SK-N-SH (cell line): ENCODE data around the gene GOLM1. TPM values are rescaled to one million over a fixed set of nuclear protein-coding genes. Genes with fewer than 3 reads are reported as not detected.

Source experiments
- CTCF ChIA-PET: fragments of 300-600, 350-600 bp; formaldehyde crosslinking; extraction: SDS; loops from one replicate; lab custom pipeline; 2021; lab: Yijun Ruan, JAX
- POLR2A ChIA-PET: fragments of 350-600 bp; sonication (Branson Sonifier 250); formaldehyde crosslinking; extraction: SDS; loops from one replicate; lab custom pipeline; 2020; ENCODE audit warnings: antibody characterized with exemption, inconsistent platforms; lab: Yijun Ruan, JAX
- DNase-seq: peaks from one replicate; pipeline ENCODE4 v3.0.0; 2012
- H2AFZ ChIP-seq: fragments of 200-600 bp; sonication (generic); 2 replicates; pipeline ENCODE4 v1.8.1; 2016; ENCODE audit warnings: antibody characterized with exemption, mild to moderate bottlenecking, low read depth
- H3F3A ChIP-seq: fragments of 200-600 bp; sonication (generic); replicated peaks from 2 replicates; pipeline ENCODE3; 2016; ENCODE audit warnings: antibody characterized with exemption, mild to moderate bottlenecking; ENCODE audit not compliant: insufficient read depth
- H3K27ac ChIP-seq, 2 experiments: fragments of 200-500 bp in 1 of 2; fragments of 200-600 bp in 1 of 2; sonication (Bioruptor generic) in 1 of 2; sonication (generic), shearing (Covaris generic) in 1 of 2; 2 replicates each; pipeline versions ENCODE4 v1.5.1 to v1.6.1; 2014 to 2016; ENCODE audit warnings: low read depth in 2 of 2, inconsistent platforms in 1 of 2, low read length in 1 of 2, mild to moderate bottlenecking in 1 of 2, mixed read lengths in 1 of 2
- H3K27me3 ChIP-seq: fragments of 200-600 bp; sonication (generic), shearing (Covaris generic); 2 replicates; pipeline ENCODE4 v1.6.1; 2016; ENCODE audit warnings: mixed run types; ENCODE audit not compliant: insufficient read depth
- H3K36me3 ChIP-seq, 2 experiments: fragments of 200-500 bp in 1 of 2; fragments of 200-600 bp in 1 of 2; sonication (Bioruptor generic) in 1 of 2; sonication (generic) in 1 of 2; replicated peaks in 1 of 2; 2 replicates each; pipeline versions ENCODE3 to v1.5.1; 2014 to 2016; ENCODE audit warnings: low read length in 1 of 2, mild to moderate bottlenecking in 1 of 2; ENCODE audit not compliant: insufficient read depth in 2 of 2, control insufficient read depth in 1 of 2
- H3K4me1 ChIP-seq, 2 experiments: fragments of 200-500 bp in 1 of 2; fragments of 200-600 bp in 1 of 2; sonication (Bioruptor generic) in 1 of 2; sonication (generic), shearing (Covaris generic) in 1 of 2; 2 replicates each; pipeline versions ENCODE4 v1.5.1 to v1.6.1; 2014 to 2016; ENCODE audit warnings: low read depth in 1 of 2, low read length in 1 of 2, mixed run types in 1 of 2; ENCODE audit not compliant: insufficient read depth in 2 of 2, control insufficient read depth in 1 of 2
- H3K4me2 ChIP-seq: fragments of 200-600 bp; sonication (generic), shearing (Covaris generic); 2 replicates; pipeline ENCODE4 v1.6.1; 2017; ENCODE audit warnings: mixed run types
- H3K4me3 ChIP-seq, 2 experiments: fragments of 200-500 bp in 1 of 2; fragments of 200-600 bp in 1 of 2; sonication (Bioruptor generic) in 1 of 2; sonication (generic), shearing (Covaris generic) in 1 of 2; 2 replicates each; pipeline versions ENCODE4 v1.5.1 to v1.8.1; 2014 to 2016; ENCODE audit warnings: low read depth in 2 of 2, inconsistent platforms in 1 of 2, low read length in 1 of 2, mild to moderate bottlenecking in 1 of 2, mixed read lengths in 1 of 2, moderate library complexity in 1 of 2
- H3K79me2 ChIP-seq: fragments of 200-600 bp; sonication (generic); 2 replicates; pipeline ENCODE4 v1.8.1; 2017; ENCODE audit warnings: mild to moderate bottlenecking; ENCODE audit not compliant: insufficient read depth
- H3K9ac ChIP-seq: fragments of 200-600 bp; sonication (generic); 2 replicates; pipeline ENCODE4 v1.6.1; 2017; ENCODE audit warnings: mixed run types
- H3K9me2 ChIP-seq: fragments of 200-600 bp; sonication (generic); 2 replicates; pipeline ENCODE4 v1.6.1; 2017; ENCODE audit warnings: mixed run types
- H3K9me3 ChIP-seq: fragments of 200-600 bp; sonication (generic); 2 replicates; pipeline ENCODE4 v1.6.1; 2017; ENCODE audit warnings: mixed run types, mild to moderate bottlenecking, moderate library complexity
- H4K20me1 ChIP-seq: fragments of 200-600 bp; sonication (generic); 2 replicates; pipeline ENCODE4 v1.6.1; 2017; ENCODE audit warnings: mild to moderate bottlenecking, mixed run types; ENCODE audit not compliant: insufficient read depth
- ELF1 ChIP-seq: IDR thresholded peaks from 2 replicates; pipeline ENCODE4 v1.4.0; 2012
- FOSL2 ChIP-seq: IDR thresholded peaks from 2 replicates; pipeline ENCODE4 v1.4.0; 2012; ENCODE audit warnings: low read depth, mild to moderate bottlenecking, moderate library complexity, borderline replicate concordance
- FOXM1 ChIP-seq: IDR thresholded peaks from 2 replicates; pipeline ENCODE4 v1.4.0; 2012; ENCODE audit warnings: low read depth, mild to moderate bottlenecking
- GATA2 ChIP-seq: sonication (generic); formaldehyde crosslinking; IDR thresholded peaks from 2 replicates; pipeline ENCODE4 v1.5.0; 2020; ENCODE audit warnings: mild to moderate bottlenecking, missing genetic modification reagents
- JUND ChIP-seq: IDR thresholded peaks from 2 replicates; pipeline ENCODE4 v1.4.0; 2012
- NFIC ChIP-seq: IDR thresholded peaks from 2 replicates; pipeline ENCODE4 v1.4.0; 2012; ENCODE audit warnings: borderline replicate concordance
- POLR2AphosphoS5 ChIP-seq: IDR thresholded peaks from 2 replicates; pipeline ENCODE4 v1.6.1; 2012; ENCODE audit warnings: low read depth, low read length
- RAD21 ChIP-seq: IDR thresholded peaks from 2 replicates; pipeline ENCODE4 v1.6.1; 2012; ENCODE audit warnings: mild to moderate bottlenecking, low read length
- RCOR1 ChIP-seq: fragments of 150-350 bp; IDR thresholded peaks from 2 replicates; pipeline ENCODE4 v1.6.1; 2017; ENCODE audit warnings: antibody characterized with exemption, low read length
- RFX5 ChIP-seq: IDR thresholded peaks from 2 replicates; pipeline ENCODE4 v1.6.1; 2012; ENCODE audit warnings: mild to moderate bottlenecking, improper control_type of control experiment, low read length
- TAF1 ChIP-seq: IDR thresholded peaks from 2 replicates; pipeline ENCODE4 v1.6.1; 2012; ENCODE audit warnings: low read depth, mild to moderate bottlenecking, low read length, moderate library complexity, borderline replicate concordance
- USF1 ChIP-seq: IDR thresholded peaks from 2 replicates; pipeline ENCODE4 v1.4.0; 2012; ENCODE audit warnings: low read depth, borderline replicate concordance
- WGBS: methylation state at CpG from one replicate; pipeline ENCODE4 v1.1.6; 2017; ENCODE audit warnings: low lambda C conversion rate; 5-methylcytosine and 5-hydroxymethylcytosine counted together
- polyA plus RNA-seq, 3 experiments: library from polyadenylated mRNA; depleted of rRNA; stranded (reverse); fragments of >200 nt; gene quantifications; 2 replicates each; pipeline ENCODE4 v1.2.3, GENCODE V29; 2012

The GOLM1 gene
- polyA plus RNA-seq, 1 of the 3 experiments (the other 2 are of a cell fraction), result 69.8 TPM

GRCh38 chr9:86047361-86047760 is 52.0 kb downstream of the GOLM1 start:
- no peak overlapping the region for H3K4me2 ChIP-seq
- TF ChIP-seq RFX5 (no peak), FOXM1 (no peak), FOSL2 (no peak), JUND (no peak), USF1 (no peak), RAD21 (no peak), RCOR1 (no peak)
- POLR2A ChIA-PET, result no interaction called here
- H3K4me1 ChIP-seq, result peaks cover 0 to 15% of the 10 kb centered on the region in 2 experiments; a peak in 1 of 4 replicates
- H3K27me3 ChIP-seq, result no peaks in the 10 kb centered on the region
- H3K9ac ChIP-seq, result no peak overlapping the region
- no peaks in the 10 kb centered on the region for H3K79me2 ChIP-seq
- H3F3A ChIP-seq, result no peaks in the 10 kb centered on the region
- no peak overlapping the region for H2AFZ ChIP-seq
- no peaks in the 10 kb centered on the region for H3K9me3 ChIP-seq
- peak overlapping the region in 1 of 2 experiments; percentile 44; a peak in 1 of 4 replicates for H3K27ac ChIP-seq
- H3K36me3 ChIP-seq, result peaks cover 0 to 10% of the 10 kb centered on the region in 2 experiments
- 95% methylated on average over 12 of the region's 13 CpGs for WGBS
- DNase-seq, result no peak
- H3K4me3 ChIP-seq, result no peak overlapping the region
- H4K20me1 ChIP-seq, result no peaks in the 10 kb centered on the region
- CTCF ChIA-PET, result interaction anchor here (1.7 kb wide), 1 partner anchor 11 kb away, joined by 5 read pairs; no protein-coding TSS in a partner anchor
- H3K9me2 ChIP-seq, result no peaks in the 10 kb centered on the region

GRCh38 chr9:86046930-86047341 is 52.4 kb downstream of the GOLM1 start:
- Histone ChIP-seq H4K20me1 (no peaks in the 10 kb centered on the region), H3K4me3 (no peak overlapping the region), H3K4me1 (peaks cover 0 to 18% of the 10 kb centered on the region in 2 experiments; a peak in 1 of 4 replicates), H3K79me2 (no peaks in the 10 kb centered on the region), H3K27me3 (no peaks in the 10 kb centered on the region), H3F3A (no peaks in the 10 kb centered on the region), H3K9ac (no peak overlapping the region), H3K9me3 (no peaks in the 10 kb centered on the region), H3K4me2 (no peak overlapping the region), H3K9me2 (no peaks in the 10 kb centered on the region), H3K36me3 (peaks cover 0 to 10% of the 10 kb centered on the region in 2 experiments), H3K27ac (peak overlapping the region in 1 of 2 experiments; percentile 51; a peak in 1 of 4 replicates), H2AFZ (no peak overlapping the region)
- ChIA-PET CTCF (interaction anchor here (1.6 to 1.7 kb wide), 2 partner anchors 11 to 53 kb away, joined by 4 to 5 read pairs; no protein-coding TSS in a partner anchor), POLR2A (no interaction called here)
- 80% methylated on average over 8 of the region's 8 CpGs for WGBS
- TF ChIP-seq POLR2AphosphoS5, result no peak
- TF ChIP-seq ELF1, result no peak
- TF ChIP-seq FOXM1, result no peak
- 0 out of 2 replicates have a peak, but pooled peaks have one; percentile 5 for TF ChIP-seq RAD21
- TF ChIP-seq TAF1, result no peak
- no peak for TF ChIP-seq RFX5
- peak; percentile 84 for TF ChIP-seq GATA2 (CRISPR knock-in tag)
- TF ChIP-seq NFIC, result no peak
- DNase-seq, result peak; percentile 75
